Progenitor cell of endocrine pancreas (in vitro differentiated cells): ENCODE results near the gene NIM1K. TPM values are rescaled to one million over a fixed set of nuclear protein-coding genes. Genes with fewer than 3 reads are reported as not detected.
"Not testable (repeated sequence)": the region's sequence is repeated elsewhere in the genome, so short reads cannot be mapped to it uniquely, and the experiment has no call there.

Experiments
- DNase-seq: peaks from one replicate; pipeline ENCODE4 v3.0.0; 2021; ENCODE audit warnings: low spot score; ENCODE audit not compliant: unreplicated experiment
- H3K27ac Mint-ChIP-seq: 2 replicates; pipeline ENCODE4 v1.8.0; 2021; ENCODE audit warnings: mild to moderate bottlenecking, moderate library complexity, mixed read lengths
- H3K27me3 Mint-ChIP-seq: 2 replicates; pipeline ENCODE4 v1.8.0; 2021; ENCODE audit warnings: mixed read lengths
- H3K36me3 Mint-ChIP-seq: 2 replicates; pipeline ENCODE4 v1.8.0; 2022; ENCODE audit warnings: mixed read lengths; ENCODE audit not compliant: insufficient read depth
- H3K4me1 Mint-ChIP-seq: 2 replicates; pipeline ENCODE4 v1.8.0; 2021; ENCODE audit warnings: low read depth, mixed read lengths
- H3K4me3 Mint-ChIP-seq: 2 replicates; pipeline ENCODE4 v1.8.0; 2021; ENCODE audit warnings: low read depth, mild to moderate bottlenecking, moderate library complexity, mixed read lengths
- H3K9me3 Mint-ChIP-seq: 2 replicates; pipeline ENCODE4 v1.8.0; 2021; ENCODE audit warnings: low read depth, mixed read lengths
- total RNA-seq: library from RNA; stranded (reverse); gene quantifications from 2 replicates; pipeline ENCODE4 v1.2.1, GENCODE V29; 2021
- TF ChIP-seq, protein P1 (sequence below): fragments of 200-600 bp; sonication (generic); IDR thresholded peaks from one replicate; pipeline ENCODE4 v1.5.0; 2021; ENCODE audit warnings: antibody characterized with exemption, mild to moderate bottlenecking; ENCODE audit not compliant: unreplicated experiment

The NIM1K gene
- total RNA-seq, 1 donor from 2014 or later, result 0.19 TPM

GRCh38 chr5:43304525-43304924, 112.5 kb downstream of the NIM1K start:
- Mint-ChIP-seq H3K27me3 (no peaks in the 10 kb centered on the region), H3K27ac (no peak overlapping the region), H3K4me3 (no peak overlapping the region), H3K9me3 (no peaks in the 10 kb centered on the region), H3K36me3 (peaks cover 6% of the 10 kb centered on the region), H3K4me1 (peaks cover 27% of the 10 kb centered on the region)
- TF ChIP-seq, protein P1, sequence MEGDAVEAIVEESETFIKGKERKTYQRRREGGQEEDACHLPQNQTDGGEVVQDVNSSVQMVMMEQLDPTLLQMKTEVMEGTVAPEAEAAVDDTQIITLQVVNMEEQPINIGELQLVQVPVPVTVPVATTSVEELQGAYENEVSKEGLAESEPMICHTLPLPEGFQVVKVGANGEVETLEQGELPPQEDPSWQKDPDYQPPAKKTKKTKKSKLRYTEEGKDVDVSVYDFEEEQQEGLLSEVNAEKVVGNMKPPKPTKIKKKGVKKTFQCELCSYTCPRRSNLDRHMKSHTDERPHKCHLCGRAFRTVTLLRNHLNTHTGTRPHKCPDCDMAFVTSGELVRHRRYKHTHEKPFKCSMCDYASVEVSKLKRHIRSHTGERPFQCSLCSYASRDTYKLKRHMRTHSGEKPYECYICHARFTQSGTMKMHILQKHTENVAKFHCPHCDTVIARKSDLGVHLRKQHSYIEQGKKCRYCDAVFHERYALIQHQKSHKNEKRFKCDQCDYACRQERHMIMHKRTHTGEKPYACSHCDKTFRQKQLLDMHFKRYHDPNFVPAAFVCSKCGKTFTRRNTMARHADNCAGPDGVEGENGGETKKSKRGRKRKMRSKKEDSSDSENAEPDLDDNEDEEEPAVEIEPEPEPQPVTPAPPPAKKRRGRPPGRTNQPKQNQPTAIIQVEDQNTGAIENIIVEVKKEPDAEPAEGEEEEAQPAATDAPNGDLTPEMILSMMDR, result no peak
- DNase-seq, result no peak

DNA sequence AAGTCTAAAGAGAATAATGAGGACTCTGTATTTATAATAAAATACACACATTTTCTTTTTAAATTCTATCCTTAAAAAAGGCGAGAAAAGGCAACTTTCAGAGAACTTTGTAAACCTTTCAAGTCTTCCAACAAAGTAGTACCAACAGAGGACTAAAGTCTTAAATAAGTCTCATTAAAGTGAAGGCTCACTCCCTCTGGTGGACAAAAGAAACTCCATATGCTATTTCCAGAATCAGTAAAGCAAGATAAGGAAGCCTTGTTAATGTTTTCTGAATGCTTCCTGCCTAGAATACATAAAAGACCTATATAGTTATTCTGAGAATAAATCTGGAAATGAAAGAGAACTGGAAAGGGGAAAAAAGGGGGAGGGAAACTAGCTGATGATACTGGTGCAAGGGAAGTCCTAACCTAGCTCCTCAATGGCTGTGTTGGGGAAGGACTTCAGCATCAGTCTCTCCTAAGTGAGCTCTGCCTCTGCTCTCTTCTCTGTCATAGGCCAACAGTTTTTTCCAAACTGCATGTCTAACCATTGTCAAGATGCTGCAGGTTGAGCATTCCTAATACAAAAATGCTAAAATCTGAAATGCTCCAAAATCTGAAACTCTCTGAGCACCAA, 114.0 kb downstream of the NIM1K start:
- Mint-ChIP-seq H3K27ac (no peak overlapping the region), H3K9me3 (no peaks in the 10 kb centered on the region), H3K27me3 (no peaks in the 10 kb centered on the region), H3K36me3 (peaks cover 7% of the 10 kb centered on the region), H3K4me1 (peaks cover 37% of the 10 kb centered on the region), H3K4me3 (no peak overlapping the region)
- no peak for DNase-seq
- TF ChIP-seq, protein P1, result peak; percentile 73

DNA sequence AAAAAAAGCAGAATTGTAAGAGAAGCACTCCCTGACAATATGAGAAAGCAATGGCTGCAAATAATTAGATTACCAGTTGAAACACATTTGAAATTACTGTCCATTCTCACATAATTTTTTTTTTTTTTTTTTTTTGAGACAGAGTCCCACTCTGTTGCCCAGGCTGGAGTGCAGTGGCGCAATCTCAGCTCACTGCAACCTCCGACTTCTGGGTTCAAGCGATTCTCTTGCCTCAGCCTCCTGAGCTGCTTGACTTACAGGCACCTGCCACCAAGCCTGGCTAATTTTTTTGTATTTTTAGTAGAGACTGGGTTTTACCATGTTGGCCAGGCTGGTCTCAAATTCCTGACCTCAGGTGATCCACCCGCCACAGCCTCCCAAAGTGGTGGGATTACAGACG, 114.9 kb downstream of the NIM1K start:
- H3K4me3 Mint-ChIP-seq, H3K36me3 Mint-ChIP-seq, H3K9me3 Mint-ChIP-seq, H3K27me3 Mint-ChIP-seq, DNase-seq: not testable (repeated sequence)
- Mint-ChIP-seq H3K4me1 (peaks cover 39% of the 10 kb centered on the region), H3K27ac (peak overlapping the region; percentile 13)

- peak overlapping the region; percentile 35 for H3K4me3 Mint-ChIP-seq
- H3K9me3 Mint-ChIP-seq, result no peaks in the 10 kb centered on the region
- no peaks in the 10 kb centered on the region for H3K27me3 Mint-ChIP-seq
- H3K36me3 Mint-ChIP-seq, result peaks cover 4% of the 10 kb centered on the region
- H3K4me1 Mint-ChIP-seq, result peaks cover 43% of the 10 kb centered on the region
- no peak for DNase-seq
- TF ChIP-seq, protein P1, result no peak
- H3K27ac Mint-ChIP-seq, result peak overlapping the region; percentile 84
Observed at GRCh38 chr5:43309122-43309521, 117.1 kb downstream of the NIM1K start.

DNA sequence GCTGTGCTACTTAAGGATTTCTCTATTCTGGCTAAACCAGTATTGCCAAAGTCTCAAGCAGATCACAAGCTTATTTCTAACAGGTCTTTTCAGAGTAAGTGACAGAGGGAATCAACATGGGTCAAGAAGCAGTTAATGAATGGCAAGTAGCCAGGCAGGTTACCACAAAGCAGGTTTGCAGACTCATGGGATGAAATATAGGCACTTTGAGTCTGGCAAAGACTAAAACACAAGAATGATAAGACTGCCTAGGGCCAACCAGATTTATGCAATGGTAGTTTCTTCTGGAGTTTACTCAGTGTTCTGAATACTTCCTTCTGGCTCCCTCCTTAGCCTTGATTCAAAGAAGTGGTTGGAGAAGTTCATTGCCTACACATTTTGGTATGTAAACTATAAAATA, 117.6 kb downstream of the NIM1K start:
- Mint-ChIP-seq H3K4me3 (peak overlapping the region; percentile 35), H3K27ac (peak overlapping the region; percentile 84), H3K9me3 (peaks cover 3% of the 10 kb centered on the region), H3K4me1 (peaks cover 43% of the 10 kb centered on the region), H3K27me3 (no peaks in the 10 kb centered on the region), H3K36me3 (peaks cover 4% of the 10 kb centered on the region)
- TF ChIP-seq, protein P1, result no peak
- DNase-seq, result no peak

DNA sequence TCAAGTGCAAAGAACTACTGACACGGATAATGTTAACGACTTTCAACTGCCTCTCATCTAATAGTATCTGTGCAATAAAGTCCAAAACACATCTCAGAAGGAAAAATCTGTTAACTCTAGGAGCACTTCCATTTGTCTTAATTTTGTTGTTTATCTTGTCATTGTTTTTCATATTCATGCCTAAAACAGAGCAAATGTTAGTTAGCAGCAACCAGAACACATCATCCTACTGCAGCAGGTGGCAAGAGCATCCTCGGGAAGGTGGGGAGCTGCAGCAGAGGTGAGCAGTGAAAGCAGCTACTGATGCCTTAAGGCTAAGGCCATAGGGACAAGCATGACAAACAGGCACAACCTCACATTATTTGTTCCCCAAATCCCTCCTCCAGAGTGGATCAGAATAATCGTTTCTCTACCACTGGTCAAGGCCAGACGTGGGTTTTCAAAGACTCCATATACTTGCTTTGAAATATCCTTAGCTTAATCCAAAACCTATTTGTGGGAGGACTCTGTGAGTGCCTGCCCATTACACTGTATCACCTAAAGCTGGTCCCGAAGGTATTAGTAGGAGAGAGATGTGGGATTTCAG, 120.1 kb downstream of the NIM1K start:
- DNase-seq, result no peak
- Mint-ChIP-seq H3K36me3 (peaks cover 4% of the 10 kb centered on the region), H3K4me3 (peak overlapping the region; percentile 97), H3K4me1 (peaks cover 39% of the 10 kb centered on the region), H3K9me3 (peaks cover 12% of the 10 kb centered on the region), H3K27me3 (no peaks in the 10 kb centered on the region), H3K27ac (peak overlapping the region; percentile 98)
- TF ChIP-seq, protein P1, result no peak
